Heart right ventricle (tissue), 16 donors: ENCODE data around the gene NFATC2IP. TPM values are rescaled to one million over a fixed set of nuclear protein-coding genes. Genes with fewer than 3 reads are reported as not detected.

Experiments used
- ATAC-seq, 8 donors: fragments of 200-7000 bp; cut with Tn5 transposase; one replicate each; pipeline ENCODE4 v1.9.1; 2020; ENCODE audit warnings: mild to moderate bottlenecking in 8 of 8, moderate library complexity in 8 of 8, moderate number of reproducible peaks in 1 of 8
- DNase-seq, 2 donors: peaks; one replicate each; pipeline ENCODE4 v3.0.0-alpha.2; 2020
- H3K27ac ChIP-seq, 10 donors: fragments of 200-600 bp; sonication (generic) in 2 of 10; one replicate each; pipeline versions ENCODE4 v1.5.0 to v1.8.0; 2020 to 2022; ENCODE audit warnings: mild to moderate bottlenecking in 3 of 10
- H3K27me3 ChIP-seq, 7 donors: fragments of 200-600 bp; one replicate each; pipeline ENCODE4 v1.8.0; 2021 to 2022; ENCODE audit warnings: mild to moderate bottlenecking in 2 of 7
- H3K36me3 ChIP-seq, 9 donors: fragments of 200-600 bp; sonication (generic) in 1 of 9; one replicate each; pipeline versions ENCODE4 v1.5.0 to v1.8.0; 2020 to 2022; ENCODE audit warnings: mild to moderate bottlenecking in 2 of 9
- H3K4me1 ChIP-seq, 9 donors: fragments of 200-600 bp; sonication (generic) in 1 of 9; one replicate each; pipeline versions ENCODE4 v1.5.0 to v1.8.0; 2020 to 2022; ENCODE audit warnings: mild to moderate bottlenecking in 4 of 9
- H3K4me3 ChIP-seq, 10 donors: fragments of 200-600 bp; sonication (generic) in 2 of 10; one replicate each; pipeline versions ENCODE4 v1.5.0 to v1.8.0; 2020 to 2022; ENCODE audit warnings: mild to moderate bottlenecking in 7 of 10, moderate library complexity in 2 of 10
- H3K9me3 ChIP-seq, 11 donors: fragments of 200-600 bp in 10 of 11; sonication (generic) in 2 of 11; one replicate each; pipeline versions ENCODE4 v1.5.0 to v1.8.0; 2013 to 2022; ENCODE audit warnings: mild to moderate bottlenecking in 2 of 11, control low read depth in 1 of 11, moderate library complexity in 1 of 11
- WGBS, 2 donors: extraction: QIAGEN DNeasy Blood & Tissue Kit; methylation state at CpG; one replicate each; pipeline ENCODE4 v1.1.7; 2013; ENCODE audit warnings: inconsistent platforms in 1 of 2; 5-methylcytosine and 5-hydroxymethylcytosine counted together
- intact Hi-C, 10 donors: fragments of 100-400 bp; cut with DNase I; formaldehyde crosslinking; loops; one replicate each; pipeline versions ENCODE4 v1.11.1 to v1.14.2; 2022
- polyA plus RNA-seq, 2 donors: library from polyadenylated mRNA; stranded (reverse); fragments of 200-250 nt; gene quantifications; one replicate each; pipeline ENCODE4 v1.2.3, GENCODE V29; 2013
- total RNA-seq, 10 donors: library from RNA; stranded (reverse); fragmentation: NEBNext Ultra II Directional in 3 of 10; extraction: Animal tissue kit (Norgen Biotek cat#: 25700) in 3 of 10; gene quantifications; one replicate each; pipeline versions ENCODE4 v1.2.1 to v1.2.4, GENCODE V29; 2021 to 2023
- TF ChIP-seq, protein P1 (sequence below), 9 donors: fragments of 200-600 bp; sonication (generic) in 2 of 9; IDR thresholded peaks; one replicate each; pipeline versions ENCODE4 v1.5.0 to v1.8.0; 2021 to 2022; ENCODE audit warnings: antibody characterized with exemption in 9 of 9, mild to moderate bottlenecking in 5 of 9, moderate library complexity in 1 of 9
- donor health status: Arrhythmogenic right ventricular cardiomyopathy.
- donor health status: ischemic (EF 13 %, LVEDD 7.1; RV severe dilation, severe dysfunction).
- donor health status: healthy with polysubstance abuse.
- donor health status: DM: no; HTN: yes; CAD: no.
- donor health status: DM: no; HTN: no; CAD: no.
- donor health status: ischemic (EF 25% LVEDD 6.9; RV normal size, moderate dysfunction).
- donor health status: ischemic (EF 25% LVEDD 5.7; RV mildly dilated, moderate dysfunction).
- donor health status: healthy.
- donor health status: DM: yes; HTN: yes; CAD: no.
- donor health status: Ischemic cardiomyopathy.
- donor health status: ischemic (EF 35%, LVEDD 5.7; RV mildly dilated, moderate dysfunction).
- donor health status: nonischemic (EF 11% LVEDD 7.7; RV severe dilation, severe dysfunction).
- donor health status: DM: yes; HTN: yes; CAD: no.
- donor health status: PGD.
- donor health status: ischemic (EF 29% LVEDD 5.4; RV normal size, mild dysfunction).
- donor health status: nonischemic (EF 23%, LVEDD 6.1; RV moderate dilation, normal function).

Gene NFATC2IP
- total and polyA plus RNA-seq, 12 donors: 13.8 to 24.4 (median 17.0) TPM

DNA sequence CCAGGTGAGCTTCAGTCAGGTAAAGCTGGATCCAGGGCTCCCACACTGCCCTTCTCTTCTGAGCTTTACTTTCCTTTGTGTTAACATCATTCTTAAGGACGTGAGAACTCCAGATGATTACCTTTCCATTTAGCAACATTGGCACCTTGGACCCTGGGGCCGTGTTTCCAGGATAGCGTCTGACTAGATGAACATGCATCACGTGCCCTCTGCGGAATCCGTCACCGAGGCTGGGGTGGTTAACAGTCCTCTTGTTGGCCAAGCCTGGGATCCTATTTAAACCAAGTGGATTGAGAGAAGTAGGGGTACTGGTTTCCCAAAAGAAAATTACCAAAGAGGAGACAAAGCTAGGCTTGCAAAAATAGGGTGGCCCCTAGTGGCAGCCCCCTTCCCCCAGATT, 30.2 kb downstream of the NFATC2IP start:
- peaks cover under 1 to 17% (median 3%) of the 10 kb centered on the region in 9 donors for H3K4me1 ChIP-seq
- TF ChIP-seq, protein P1, sequence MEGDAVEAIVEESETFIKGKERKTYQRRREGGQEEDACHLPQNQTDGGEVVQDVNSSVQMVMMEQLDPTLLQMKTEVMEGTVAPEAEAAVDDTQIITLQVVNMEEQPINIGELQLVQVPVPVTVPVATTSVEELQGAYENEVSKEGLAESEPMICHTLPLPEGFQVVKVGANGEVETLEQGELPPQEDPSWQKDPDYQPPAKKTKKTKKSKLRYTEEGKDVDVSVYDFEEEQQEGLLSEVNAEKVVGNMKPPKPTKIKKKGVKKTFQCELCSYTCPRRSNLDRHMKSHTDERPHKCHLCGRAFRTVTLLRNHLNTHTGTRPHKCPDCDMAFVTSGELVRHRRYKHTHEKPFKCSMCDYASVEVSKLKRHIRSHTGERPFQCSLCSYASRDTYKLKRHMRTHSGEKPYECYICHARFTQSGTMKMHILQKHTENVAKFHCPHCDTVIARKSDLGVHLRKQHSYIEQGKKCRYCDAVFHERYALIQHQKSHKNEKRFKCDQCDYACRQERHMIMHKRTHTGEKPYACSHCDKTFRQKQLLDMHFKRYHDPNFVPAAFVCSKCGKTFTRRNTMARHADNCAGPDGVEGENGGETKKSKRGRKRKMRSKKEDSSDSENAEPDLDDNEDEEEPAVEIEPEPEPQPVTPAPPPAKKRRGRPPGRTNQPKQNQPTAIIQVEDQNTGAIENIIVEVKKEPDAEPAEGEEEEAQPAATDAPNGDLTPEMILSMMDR (IDR thresholded peaks at IDR 0.05): no peak
- no peaks in the 10 kb centered on the region for H3K27me3 ChIP-seq
- no peak overlapping the region for H3K4me3 ChIP-seq
- 95 to 98% methylated on average over 7 of the region's 7 CpGs for WGBS, 2 donors
- ATAC-seq (no peak), DNase-seq (no peak)
- H3K27ac ChIP-seq: no peak overlapping the region
- H3K9me3 ChIP-seq: peaks cover 0 to 5% (median 0%) of the 10 kb centered on the region in 11 donors
- H3K36me3 ChIP-seq: peaks cover 0 to 95% (median 47%) of the 10 kb centered on the region in 9 donors
- intact Hi-C loops: no loop called here

DNA sequence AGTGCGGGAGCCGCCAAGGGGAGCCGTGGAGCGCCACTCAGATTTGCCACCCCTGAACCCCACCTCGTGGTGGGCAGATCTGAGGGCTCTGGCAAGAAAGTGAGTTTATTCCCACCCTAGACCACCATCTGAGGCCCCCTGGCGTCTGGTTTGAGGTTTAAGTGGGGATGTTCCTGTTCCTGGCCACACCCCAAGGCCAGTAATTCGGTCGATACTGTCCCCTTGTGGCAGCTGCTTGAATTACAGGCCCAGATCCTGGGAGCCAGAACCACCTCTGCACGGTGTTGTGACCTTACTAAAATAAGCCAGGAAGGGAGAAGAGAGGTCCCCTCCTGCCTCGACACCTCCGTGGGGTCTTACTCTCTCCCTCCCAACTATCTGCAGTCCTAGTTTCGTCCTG, 30.8 kb downstream of the NFATC2IP start:
- Histone ChIP-seq H3K4me1 (peaks cover 0 to 13% (median 0%) of the 10 kb centered on the region in 9 donors), H3K4me3 (no peak overlapping the region), H3K27me3 (no peaks in the 10 kb centered on the region), H3K36me3 (peaks cover 0 to 97% (median 47%) of the 10 kb centered on the region in 9 donors), H3K27ac (no peak overlapping the region), H3K9me3 (peaks cover 0 to 7% (median 0%) of the 10 kb centered on the region in 11 donors)
- 75 to 81% methylated on average over 12 of the region's 12 CpGs for WGBS, 2 donors
- DNase-seq: no peak
- TF ChIP-seq, protein P1 (IDR thresholded peaks at IDR 0.05): peak in 6 of 9 donors; percentile 16 to 41 (median 23)
- ATAC-seq: no peak
- intact Hi-C loops: no loop called here

GRCh38 chr16:28982418-28982817, 31.7 kb downstream of the NFATC2IP start:
- ATAC-seq (no peak), DNase-seq (no peak)
- intact Hi-C loops: no loop called here
- Histone ChIP-seq H3K27me3 (no peaks in the 10 kb centered on the region), H3K36me3 (peaks cover 0 to 99% (median 47%) of the 10 kb centered on the region in 9 donors), H3K27ac (no peak overlapping the region), H3K4me1 (peaks cover 0 to 13% (median 0%) of the 10 kb centered on the region in 9 donors), H3K4me3 (no peak overlapping the region), H3K9me3 (peaks cover 0 to 16% (median 7%) of the 10 kb centered on the region in 11 donors)
- TF ChIP-seq, protein P1 (IDR thresholded peaks at IDR 0.05): no peak
- 96 to 99% methylated on average over 10 of the region's 10 CpGs for WGBS, 2 donors

GRCh38 chr16:28982949-28983348, 32.2 kb downstream of the NFATC2IP start:
- H3K4me1 ChIP-seq: peaks cover 0 to 13% (median 0%) of the 10 kb centered on the region in 9 donors
- no peaks in the 10 kb centered on the region for H3K27me3 ChIP-seq
- TF ChIP-seq, protein P1 (IDR thresholded peaks at IDR 0.05): no peak
- H3K36me3 ChIP-seq: peaks cover 0 to 98% (median 47%) of the 10 kb centered on the region in 9 donors
- intact Hi-C loops: no loop called here
- no peak overlapping the region for H3K27ac ChIP-seq
- 91 to 93% methylated on average over 11 of the region's 11 CpGs for WGBS, 2 donors
- DNase-seq (no peak), ATAC-seq (no peak)
- peaks cover 0 to 16% (median 8%) of the 10 kb centered on the region in 11 donors for H3K9me3 ChIP-seq
- H3K4me3 ChIP-seq: no peak overlapping the region
